Measurements from ENCODE around the gene PLET1.

DNA sequence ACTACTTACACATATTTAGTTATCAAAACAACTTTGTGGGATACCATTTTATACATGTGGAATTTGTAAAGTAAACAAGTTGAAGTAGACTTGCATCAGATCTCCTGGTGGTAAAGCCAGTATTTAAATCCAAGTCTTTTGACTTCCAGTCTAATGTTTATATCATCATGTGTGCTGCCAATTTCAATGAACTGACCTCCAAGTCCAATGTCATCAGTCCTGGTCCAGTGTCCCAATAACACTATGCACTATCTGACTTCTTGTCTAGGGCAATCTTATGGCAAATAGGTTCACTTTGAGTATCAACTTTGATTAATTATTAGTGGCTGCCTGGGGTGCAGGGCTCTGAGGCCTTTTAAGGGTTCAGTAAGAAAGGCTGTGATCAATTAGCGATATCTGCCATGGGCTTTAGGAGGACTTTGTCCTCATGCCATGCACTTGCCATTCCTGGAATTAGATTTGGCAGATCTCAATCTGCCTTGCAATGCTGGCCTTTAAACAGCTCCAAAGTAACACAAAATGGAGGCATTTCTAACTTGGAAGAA is 44.0 kb downstream of the PLET1 start:
- TF ChIP-seq, protein P1, sequence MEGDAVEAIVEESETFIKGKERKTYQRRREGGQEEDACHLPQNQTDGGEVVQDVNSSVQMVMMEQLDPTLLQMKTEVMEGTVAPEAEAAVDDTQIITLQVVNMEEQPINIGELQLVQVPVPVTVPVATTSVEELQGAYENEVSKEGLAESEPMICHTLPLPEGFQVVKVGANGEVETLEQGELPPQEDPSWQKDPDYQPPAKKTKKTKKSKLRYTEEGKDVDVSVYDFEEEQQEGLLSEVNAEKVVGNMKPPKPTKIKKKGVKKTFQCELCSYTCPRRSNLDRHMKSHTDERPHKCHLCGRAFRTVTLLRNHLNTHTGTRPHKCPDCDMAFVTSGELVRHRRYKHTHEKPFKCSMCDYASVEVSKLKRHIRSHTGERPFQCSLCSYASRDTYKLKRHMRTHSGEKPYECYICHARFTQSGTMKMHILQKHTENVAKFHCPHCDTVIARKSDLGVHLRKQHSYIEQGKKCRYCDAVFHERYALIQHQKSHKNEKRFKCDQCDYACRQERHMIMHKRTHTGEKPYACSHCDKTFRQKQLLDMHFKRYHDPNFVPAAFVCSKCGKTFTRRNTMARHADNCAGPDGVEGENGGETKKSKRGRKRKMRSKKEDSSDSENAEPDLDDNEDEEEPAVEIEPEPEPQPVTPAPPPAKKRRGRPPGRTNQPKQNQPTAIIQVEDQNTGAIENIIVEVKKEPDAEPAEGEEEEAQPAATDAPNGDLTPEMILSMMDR (conservative IDR thresholded peaks at IDR 0.05; ENCODE audit: low read length), result no peak
- TF ChIP-seq EZH2phosphoT487 (IDR thresholded peaks at IDR 0.05; ENCODE audit: borderline replicate concordance, low read depth, low read length), result no peak
